Stromal cell of bone marrow (primary cell): ENCODE data around the gene PLD6.
A peak's percentile ranks its signal among the peaks of the same experiment; 100 is the strongest.
"Not testable (repeated sequence)": the region's sequence is repeated elsewhere in the genome, so short reads cannot be mapped to it uniquely, and the experiment has no call there.

Source experiments
- DNase-seq: peaks from one replicate; pipeline ENCODE4 v3.0.0-alpha.2; 2012; ENCODE audit warnings: low read depth

The PLD6 gene

DNA sequence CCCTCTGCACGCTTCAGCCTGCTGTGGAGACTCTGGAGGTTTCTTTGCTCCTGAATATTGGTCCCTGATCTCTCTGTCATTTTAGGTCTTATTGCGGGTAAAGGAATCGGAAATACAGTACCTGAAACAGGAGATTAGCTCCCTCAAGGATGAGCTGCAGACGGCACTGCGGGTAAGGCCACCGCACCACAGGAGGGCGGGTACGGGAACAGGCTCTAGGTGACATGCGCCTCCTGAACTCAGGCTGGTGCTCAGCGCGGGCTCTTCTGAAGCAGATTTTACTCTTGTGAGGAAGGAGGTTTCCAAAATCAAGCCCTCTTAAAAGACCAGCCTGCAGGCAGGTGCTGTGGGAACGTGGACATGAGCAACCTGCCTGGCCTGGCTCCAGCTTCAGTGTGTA, 29.8 kb downstream of the PLD6 start:
- no peak for DNase-seq

- no peak for DNase-seq
These were observed 30.2 kb downstream of the PLD6 start for GRCh38 chr17:17175917-17176316.

GRCh38 chr17:17175340-17175739, 30.8 kb downstream of the PLD6 start:
- DNase-seq, result no peak

DNA sequence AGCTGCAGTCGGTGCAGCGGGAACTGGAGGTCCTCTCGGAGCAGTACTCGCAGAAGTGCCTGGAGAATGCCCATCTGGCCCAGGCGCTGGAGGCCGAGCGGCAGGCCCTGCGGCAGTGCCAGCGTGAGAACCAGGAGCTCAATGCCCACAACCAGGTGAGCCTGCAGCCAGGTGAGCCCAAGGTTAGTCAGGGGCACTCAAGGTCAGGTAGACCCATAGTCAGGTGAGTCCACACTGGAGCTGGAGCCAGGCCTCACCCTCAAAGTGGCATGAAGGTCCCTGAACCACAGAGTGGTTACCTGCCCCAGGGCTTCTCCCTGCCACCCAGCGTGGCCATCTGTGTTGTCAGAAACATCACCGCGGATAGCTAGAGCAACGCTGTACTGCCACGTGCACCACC, 32.2 kb downstream of the PLD6 start:
- no peak for DNase-seq

DNA sequence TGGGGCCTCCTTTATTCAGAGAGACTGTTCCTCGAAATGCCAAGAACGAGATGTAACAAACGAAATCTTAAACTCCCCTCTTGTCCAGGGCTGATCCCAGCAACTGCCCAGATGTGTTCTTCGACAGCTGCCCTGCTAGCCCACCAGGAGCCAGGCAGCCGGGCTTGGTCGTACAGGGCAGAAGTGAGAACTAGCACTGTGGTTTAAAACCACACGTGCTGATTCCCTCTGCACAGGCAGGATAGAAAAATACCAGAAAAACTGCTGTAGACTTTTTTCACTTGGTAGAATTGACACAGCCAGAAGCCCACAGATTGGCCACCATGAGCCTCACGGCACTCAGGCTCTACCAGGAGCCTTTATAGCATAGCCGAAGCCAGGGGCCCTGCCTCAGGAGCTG, 33.1 kb downstream of the PLD6 start:
- DNase-seq, result no peak

DNA sequence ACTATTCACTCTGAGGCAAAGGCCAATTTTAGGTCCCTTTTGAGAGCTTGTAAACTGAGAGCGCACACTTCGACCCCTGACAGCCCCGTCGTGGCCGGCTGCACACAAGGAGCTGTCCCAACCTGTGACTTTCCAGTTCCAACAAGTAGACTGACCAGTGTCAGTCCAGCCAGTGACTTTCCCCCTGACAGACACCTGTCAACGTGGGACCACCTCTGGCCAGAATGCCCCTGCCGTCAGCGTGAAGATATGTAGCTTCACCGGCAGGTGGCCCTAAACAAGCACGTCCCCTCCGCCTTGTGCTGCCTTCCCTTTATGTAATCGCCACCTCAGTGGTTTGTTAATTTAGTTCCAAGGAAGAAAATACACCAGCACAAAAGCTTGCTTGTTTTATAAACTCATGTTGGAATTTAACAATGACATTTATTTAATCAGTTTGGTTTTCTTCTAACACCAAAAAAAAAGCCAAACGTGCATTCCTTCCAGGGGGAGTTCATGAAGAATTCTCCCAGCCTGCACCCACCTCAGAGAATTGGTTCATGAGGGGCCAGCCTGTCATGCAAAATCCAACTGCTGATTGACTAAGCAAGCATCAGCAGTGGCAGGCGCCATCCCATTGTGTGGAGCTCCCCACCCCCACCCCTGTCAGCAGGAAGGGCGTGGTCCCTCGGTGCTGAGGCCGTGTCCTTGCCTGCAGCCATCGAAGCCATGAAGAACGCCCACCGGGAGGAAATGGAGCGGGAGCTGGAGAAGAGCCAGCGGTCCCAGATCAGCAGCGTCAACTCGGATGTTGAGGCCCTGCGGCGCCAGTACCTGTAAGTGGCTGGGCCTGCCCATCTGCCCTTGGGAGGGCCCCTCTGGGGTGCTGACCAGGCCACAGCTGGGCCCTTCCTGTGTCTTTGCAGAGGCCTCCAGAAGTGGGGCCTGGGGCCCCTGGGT, 33.9 kb downstream of the PLD6 start:
- no peak for DNase-seq

GRCh38 chr17:17171186-17171585, 34.9 kb downstream of the PLD6 start:
- DNase-seq, result no peak

GRCh38 chr17:17170346-17170985, 35.7 kb downstream of the PLD6 start:
- no peak for DNase-seq

DNA sequence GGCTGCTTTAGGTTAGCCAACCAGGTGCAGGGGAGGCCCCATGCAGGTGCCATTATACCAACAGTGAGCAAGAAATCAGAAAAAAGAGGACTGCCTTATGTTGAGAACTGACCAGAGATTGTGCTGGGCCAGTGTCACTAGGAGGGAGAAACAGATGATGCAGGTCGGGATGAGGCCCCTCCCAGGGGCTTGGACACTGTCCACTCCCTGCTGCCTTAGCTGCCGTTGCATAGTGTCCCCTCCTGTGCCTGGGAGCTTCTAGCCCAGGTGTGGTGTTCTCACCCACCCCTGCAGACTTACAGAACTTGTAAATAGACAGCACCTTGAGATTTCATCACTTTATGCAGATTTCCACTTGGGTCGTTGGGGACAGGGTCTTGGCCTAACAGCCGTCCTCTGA, 36.7 kb downstream of the PLD6 start:
- no peak for DNase-seq

DNA sequence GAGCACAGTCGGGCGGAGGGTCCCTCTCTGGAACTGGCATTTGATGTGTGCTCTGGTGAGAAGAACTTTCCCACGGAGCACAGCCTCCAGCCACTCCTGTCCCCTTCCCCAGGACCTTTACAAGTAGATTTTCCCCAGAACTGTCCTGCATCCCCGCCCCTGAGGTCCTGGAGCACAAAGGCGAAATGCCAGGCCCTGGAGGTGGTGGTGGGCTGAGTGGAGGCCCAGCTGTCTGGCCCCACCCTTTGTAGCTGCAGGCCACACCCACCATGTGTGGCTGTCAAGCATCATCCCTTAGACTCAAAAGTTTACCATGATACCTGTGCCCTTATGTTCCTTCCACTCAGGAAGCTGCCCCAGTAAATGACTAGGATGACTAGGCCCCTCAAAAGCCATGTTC, 37.7 kb downstream of the PLD6 start:
- DNase-seq, result no peak

GRCh38 chr17:17167986-17168385, 38.1 kb downstream of the PLD6 start:
- DNase-seq, result no peak

DNA sequence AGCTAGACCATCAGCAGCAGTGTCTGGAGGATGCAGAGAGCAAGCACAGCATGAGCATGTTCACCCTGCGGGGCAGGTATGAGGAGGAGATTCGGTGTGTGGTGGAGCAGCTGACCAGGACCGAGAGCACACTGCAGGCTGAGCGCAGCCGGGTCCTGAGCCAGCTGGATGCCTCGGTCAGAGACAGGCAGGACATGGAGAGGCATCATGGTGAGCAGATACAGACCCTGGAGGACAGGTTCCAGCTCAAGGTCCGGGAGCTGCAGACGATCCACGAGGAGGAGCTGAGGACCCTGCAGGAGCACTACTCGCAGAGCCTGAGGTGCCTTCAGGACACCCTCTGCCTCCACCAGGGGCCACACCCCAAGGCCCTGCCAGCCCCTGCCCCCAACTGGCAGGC, 38.8 kb downstream of the PLD6 start:
- DNase-seq, result no peak

- no peak for DNase-seq
These were observed 39.7 kb downstream of the PLD6 start for GRCh38 chr17:17166446-17166845.

- DNase-seq, result no peak
These were observed 40.3 kb downstream of the PLD6 start for GRCh38 chr17:17165666-17166308.

DNA sequence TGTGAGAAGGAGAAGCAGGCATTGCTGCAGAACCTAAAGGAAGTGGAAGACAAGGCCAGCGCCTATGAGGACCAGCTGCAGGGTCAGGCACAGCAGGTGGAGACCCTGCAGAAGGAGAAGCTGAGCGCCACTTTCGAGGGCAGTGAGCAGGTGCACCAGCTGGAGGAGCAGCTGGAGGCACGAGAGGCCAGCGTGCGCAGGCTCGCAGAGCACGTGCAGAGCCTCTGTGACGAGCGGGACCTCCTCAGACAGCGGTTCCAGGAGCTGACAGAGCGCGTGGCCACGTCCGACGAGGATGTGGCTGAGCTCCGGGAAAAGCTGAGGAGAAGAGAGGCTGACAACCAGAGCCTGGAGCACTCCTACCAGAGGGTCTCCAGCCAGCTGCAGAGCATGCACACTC, 41.5 kb downstream of the PLD6 start:
- no peak for DNase-seq

- no peak for DNase-seq
These were observed 42.0 kb downstream of the PLD6 start for GRCh38 chr17:17164156-17164555.

DNA sequence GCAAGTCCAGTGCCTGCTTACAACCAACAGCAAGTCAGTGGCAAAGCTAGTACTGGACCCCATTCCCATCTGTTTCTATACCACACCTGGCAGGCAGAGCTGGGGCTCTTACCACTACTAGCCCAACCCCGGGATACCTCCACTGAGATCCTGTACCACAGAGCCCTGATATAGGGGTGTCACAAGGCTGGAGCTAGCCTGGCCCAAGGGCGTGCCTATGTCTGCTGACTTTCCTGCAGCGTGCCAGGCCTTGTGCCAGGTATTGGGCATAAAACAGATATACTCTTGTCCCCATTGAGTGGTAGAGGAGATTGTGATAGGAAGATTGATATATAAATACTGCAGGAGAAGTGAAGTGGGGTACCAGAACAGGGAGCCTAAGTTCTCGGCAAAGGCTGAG, 44.4 kb downstream of the PLD6 start:
- no peak for DNase-seq

DNA sequence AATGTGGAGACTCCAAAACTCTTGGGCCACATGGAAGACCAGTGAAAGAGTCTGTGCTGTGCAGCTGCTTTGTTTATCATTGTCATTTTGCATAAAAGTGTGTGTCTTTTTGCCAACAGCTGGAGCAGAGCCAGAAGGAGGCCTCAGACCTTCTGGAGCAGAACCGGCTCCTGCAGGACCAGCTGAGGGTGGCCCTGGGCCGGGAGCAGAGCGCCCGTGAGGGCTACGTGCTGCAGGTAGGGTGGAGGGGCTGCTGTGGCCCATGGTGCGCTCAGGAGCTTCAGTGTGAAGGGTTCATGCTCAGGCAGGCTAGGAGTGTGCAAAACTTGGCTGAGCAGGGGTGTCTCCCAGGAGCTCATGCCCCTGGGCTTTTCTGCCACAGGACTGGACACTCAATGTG, 45.0 kb downstream of the PLD6 start:
- no peak for DNase-seq

- DNase-seq, result no peak
These were observed 46.6 kb downstream of the PLD6 start for GRCh38 chr17:17159571-17159970.

GRCh38 chr17:17158506-17158905, 47.6 kb downstream of the PLD6 start:
- DNase-seq, result not testable (repeated sequence)

DNA sequence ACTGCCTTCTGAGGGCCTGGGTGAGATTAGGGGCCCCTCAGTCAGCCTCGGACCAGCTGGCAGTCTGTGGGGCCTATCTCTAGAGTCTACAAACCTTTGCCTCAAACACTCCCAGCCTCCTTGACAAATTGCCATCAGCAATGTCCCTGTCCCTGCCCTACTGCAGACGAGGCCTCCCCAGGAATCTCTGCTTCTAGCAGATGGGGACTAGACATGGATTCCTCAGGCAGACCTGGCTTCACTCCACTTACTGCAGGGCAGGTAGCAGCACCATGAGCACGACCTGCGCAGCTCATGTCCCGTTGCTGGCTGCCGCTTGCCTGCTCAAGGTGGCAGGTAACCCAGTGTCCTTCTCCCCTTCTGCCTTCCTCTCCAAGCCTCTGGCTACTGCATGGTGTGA, 49.1 kb downstream of the PLD6 start:
- DNase-seq, result no peak

DNA sequence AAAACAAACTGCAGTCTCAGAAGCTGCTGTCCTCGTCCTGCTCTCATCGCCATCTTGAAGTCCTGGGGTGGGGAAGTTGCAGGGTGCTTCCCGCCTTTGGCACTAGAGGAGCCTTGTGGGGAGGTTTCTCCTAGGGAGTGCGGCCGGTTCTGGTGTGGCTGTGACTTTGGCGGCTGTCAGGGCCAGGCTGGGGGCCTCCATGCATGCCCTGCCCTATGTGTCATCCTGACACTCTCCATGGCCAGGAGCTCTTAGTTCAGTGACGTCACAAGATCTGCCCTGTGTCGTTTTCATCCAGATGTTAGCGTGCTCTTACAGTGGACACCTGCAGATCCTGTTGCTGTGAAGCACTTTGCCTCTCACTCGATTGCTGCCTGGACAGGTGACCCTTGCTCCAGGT, 49.6 kb downstream of the PLD6 start:
- DNase-seq, result no peak

- peak; percentile 79 for DNase-seq
These were observed 50.0 kb downstream of the PLD6 start for GRCh38 chr17:17156107-17156506.
